HCEC 1CT (cell line): ENCODE results near the gene F8.
"Not testable (repeated sequence)": the region's sequence is repeated elsewhere in the genome, so short reads cannot be mapped to it uniquely, and the experiment has no call there.

Experiments used
- DNase-seq: peaks from one replicate; pipeline ENCODE4 v3.0.0-alpha.2; 2017

F8 gene

GRCh38 chrX:154980330-154981115, 42.0 kb downstream of the F8 start:
- peak; percentile 48 for DNase-seq

GRCh38 chrX:154979629-154980028, 42.9 kb downstream of the F8 start:
- no peak for DNase-seq

GRCh38 chrX:154968353-154968752, 54.2 kb downstream of the F8 start:
- DNase-seq: no peak

GRCh38 chrX:154967603-154968002, 54.9 kb downstream of the F8 start:
- DNase-seq: peak; percentile 65

GRCh38 chrX:154961947-154962346, 60.6 kb downstream of the F8 start:
- DNase-seq: no peak

- DNase-seq: not testable (repeated sequence)
Observed at GRCh38 chrX:154955799-154956198, 66.7 kb downstream of the F8 start.

GRCh38 chrX:154939265-154939664, 83.3 kb downstream of the F8 start:
- DNase-seq: not testable (repeated sequence)

GRCh38 chrX:154924771-154925170, 97.8 kb downstream of the F8 start:
- DNase-seq: not testable (repeated sequence)

- peak; percentile 69 for DNase-seq
Observed at GRCh38 chrX:154918060-154918483, 104.5 kb downstream of the F8 start.

- no peak for DNase-seq
Observed at GRCh38 chrX:154914052-154914451, 108.5 kb downstream of the F8 start.

GRCh38 chrX:154910528-154910927, 112.0 kb downstream of the F8 start:
- not testable (repeated sequence) for DNase-seq

- DNase-seq: not testable (repeated sequence)
Observed at GRCh38 chrX:154910048-154910447, 112.5 kb downstream of the F8 start.

- DNase-seq: no peak
Observed at GRCh38 chrX:154908821-154909220, 113.7 kb downstream of the F8 start.

GRCh38 chrX:154902408-154902807, 120.1 kb downstream of the F8 start:
- no peak for DNase-seq

GRCh38 chrX:154900323-154900722, 122.2 kb downstream of the F8 start:
- no peak for DNase-seq

- DNase-seq: no peak
Observed at GRCh38 chrX:154892296-154892695, 130.2 kb downstream of the F8 start.

- no peak for DNase-seq
Observed at GRCh38 chrX:154890990-154891639, 131.4 kb downstream of the F8 start.

- not testable (repeated sequence) for DNase-seq
Observed at GRCh38 chrX:154886789-154887221, 135.7 kb downstream of the F8 start.

- not testable (repeated sequence) for DNase-seq
Observed at GRCh38 chrX:154886069-154886788, 136.3 kb downstream of the F8 start, which contains the start of gene F8A1. TSS of gene F8A1 (plus strand) at chrX:154886355. CDS start at chrX:154886375, 20 bp downstream.

- DNase-seq: not testable (repeated sequence)
Observed at GRCh38 chrX:154885549-154885948, 137.0 kb downstream of the F8 start.

- DNase-seq: not testable (repeated sequence)
Observed at GRCh38 chrX:154885057-154885456, 137.5 kb downstream of the F8 start.

- not testable (repeated sequence) for DNase-seq
Observed at GRCh38 chrX:154884069-154884468, 138.5 kb downstream of the F8 start.

GRCh38 chrX:154873329-154873728, 149.2 kb downstream of the F8 start:
- DNase-seq: no peak
